Measurements from ENCODE around the gene SCPEP1.

SCPEP1 gene

GRCh38 chr17:57006040-57006439 lies 28.1 kb downstream of the SCPEP1 start:
- no peak for DNase-seq

DNA sequence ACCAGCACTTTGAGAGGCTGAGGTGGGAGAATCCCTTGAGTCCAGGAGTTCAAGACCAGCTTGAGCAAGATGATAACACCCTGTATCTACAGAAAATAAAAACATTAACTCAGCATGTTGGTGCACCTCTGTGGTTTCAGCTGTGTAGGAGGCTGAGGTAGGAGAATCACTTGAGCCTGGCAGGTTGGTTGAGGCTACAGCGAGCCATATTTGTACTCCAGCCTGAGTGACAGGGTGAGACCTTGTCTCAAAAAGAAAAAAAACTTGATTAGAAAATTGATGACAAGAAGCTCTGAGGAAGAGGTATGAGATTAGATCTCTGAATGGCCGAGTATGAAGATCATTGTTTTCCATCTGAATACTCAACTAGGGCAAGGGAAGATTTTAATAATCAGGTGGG lies 31.0 kb downstream of the SCPEP1 start:
- no peak for DNase-seq

DNA sequence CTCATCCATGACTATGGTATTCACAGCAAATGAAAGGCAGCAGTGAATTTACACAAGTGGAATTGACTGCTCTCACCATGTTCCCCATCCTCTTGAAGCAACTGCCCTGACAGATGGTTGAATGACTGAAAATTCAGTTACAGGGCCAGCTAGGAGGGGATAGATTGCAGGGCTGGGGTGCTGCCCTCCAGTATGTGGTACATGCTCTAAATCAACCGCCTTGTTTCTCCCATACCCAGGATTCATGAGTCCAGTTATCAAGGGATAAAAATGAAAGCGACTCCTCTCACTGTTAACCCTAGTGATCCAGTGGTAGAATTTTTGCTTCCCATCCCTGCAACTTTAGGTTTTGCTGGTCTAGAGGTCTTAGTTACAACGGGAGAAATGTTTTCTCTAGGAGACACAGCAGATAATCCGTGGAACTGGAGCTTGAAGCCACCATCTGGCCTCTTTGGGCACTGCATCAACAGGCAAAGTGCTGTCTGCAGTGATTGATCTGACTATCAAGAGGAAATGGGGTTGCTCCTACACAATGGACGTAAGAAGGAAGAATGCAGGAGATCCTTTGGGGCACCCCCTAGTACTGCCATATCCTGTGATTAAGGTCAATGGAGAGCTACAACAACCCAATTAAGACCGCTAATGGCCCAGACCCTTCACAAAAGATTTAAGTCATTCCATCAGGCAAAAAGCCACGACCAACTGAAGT lies 32.0 kb downstream of the SCPEP1 start:
- peak; percentile 3 for DNase-seq

GRCh38 chr17:57010487-57010886 lies 32.6 kb downstream of the SCPEP1 start:
- no peak for DNase-seq

DNA sequence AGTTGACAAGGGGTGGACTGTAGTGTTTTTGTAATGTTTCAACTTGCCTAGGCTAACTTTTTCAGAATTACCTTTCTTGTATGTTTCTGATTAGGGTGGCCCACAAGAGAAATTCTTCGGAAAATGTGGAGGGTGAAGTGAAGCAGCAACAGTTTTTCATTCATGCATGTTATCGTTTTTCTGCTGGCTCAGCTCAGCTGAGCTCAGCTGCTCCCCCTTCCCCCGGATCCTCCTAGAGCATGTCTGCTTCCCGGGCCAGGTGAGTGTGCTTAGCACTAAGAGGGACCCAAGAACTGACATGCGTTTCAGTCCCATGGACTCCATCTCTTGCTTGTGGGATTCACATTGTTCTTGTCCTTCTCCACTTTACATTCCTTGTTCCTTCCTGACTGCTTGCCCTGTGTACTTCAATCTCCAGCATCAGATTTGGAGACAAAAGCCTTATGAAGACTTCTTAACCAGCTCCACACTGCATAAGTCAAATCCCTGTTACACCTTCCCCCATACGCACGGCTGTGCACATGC lies 33.6 kb downstream of the SCPEP1 start:
- DNase-seq: no peak

DNA sequence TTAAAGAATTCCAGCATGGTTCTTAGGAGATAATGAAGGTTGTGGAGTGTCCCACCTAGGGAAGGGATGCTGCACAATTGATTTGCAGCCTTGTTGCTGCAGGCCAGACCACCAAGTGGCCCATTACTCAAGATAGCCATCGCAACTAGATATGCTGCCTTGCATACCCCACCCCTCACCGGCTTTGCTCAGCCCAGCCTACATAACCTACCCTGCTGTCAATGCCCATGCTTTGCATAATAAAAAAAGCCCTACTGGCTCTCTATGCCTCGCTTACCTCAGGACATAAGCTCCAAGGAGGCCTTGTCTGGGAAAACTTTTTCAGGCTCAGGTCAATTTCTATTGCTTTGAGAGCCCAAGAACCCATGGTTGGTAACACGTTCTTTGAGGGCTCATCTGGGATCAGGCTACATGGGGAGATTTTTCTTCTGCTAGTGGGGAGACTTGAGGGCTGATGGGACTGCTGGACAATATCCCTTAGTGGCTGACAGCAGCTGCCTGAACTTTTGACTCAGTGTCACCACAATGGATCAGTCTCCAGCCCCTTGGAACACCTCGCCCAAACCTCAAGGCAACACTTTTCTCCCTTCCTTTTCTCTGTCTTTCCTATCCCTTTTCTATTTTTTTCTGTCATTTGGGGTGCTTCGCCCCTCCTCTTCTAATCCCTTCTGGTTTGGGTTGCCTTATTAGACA lies 38.3 kb downstream of the SCPEP1 start:
- no peak for DNase-seq

GRCh38 chr17:57016764-57017116 lies 38.8 kb downstream of the SCPEP1 start:
- no peak for DNase-seq

DNA sequence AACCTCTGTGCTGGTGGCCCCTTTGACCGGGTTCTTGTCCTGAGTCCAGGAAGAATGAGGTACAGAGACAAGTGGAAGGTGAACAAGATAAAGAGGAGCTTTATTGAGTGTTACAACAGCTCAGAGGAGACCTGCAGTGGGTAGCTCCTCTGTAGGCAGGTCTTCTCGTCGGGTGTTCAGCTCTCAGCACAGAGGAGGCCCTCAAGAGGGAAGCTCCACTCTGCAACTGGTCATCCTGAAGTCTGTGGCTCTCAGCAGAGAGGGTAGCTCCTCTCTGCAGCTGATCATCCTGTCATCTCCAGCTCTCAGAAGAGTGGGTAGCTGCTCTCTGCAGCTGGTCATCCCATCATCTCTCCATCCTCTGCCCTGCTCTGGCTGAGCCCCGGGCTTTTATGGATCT lies 39.7 kb downstream of the SCPEP1 start:
- DNase-seq: no peak

DNA sequence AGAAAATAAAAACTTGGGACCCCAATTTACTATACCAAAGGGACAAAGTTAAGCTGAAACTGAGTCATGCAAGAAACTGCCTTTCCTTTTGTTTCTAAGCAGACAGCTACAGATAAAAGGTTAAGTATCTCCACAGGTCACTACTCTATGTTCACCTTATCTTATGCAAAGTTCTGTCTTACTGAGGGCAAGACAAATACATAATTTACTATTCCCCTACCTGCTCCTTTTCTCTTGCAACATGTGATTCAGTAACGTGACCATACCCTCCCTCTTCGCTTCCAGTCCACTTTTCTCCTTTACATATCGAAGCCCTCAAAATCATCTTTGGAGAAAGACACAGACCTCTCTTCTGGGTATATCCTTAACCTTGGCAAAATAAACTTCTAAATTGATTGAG lies 42.3 kb downstream of the SCPEP1 start:
- DNase-seq: no peak

DNA sequence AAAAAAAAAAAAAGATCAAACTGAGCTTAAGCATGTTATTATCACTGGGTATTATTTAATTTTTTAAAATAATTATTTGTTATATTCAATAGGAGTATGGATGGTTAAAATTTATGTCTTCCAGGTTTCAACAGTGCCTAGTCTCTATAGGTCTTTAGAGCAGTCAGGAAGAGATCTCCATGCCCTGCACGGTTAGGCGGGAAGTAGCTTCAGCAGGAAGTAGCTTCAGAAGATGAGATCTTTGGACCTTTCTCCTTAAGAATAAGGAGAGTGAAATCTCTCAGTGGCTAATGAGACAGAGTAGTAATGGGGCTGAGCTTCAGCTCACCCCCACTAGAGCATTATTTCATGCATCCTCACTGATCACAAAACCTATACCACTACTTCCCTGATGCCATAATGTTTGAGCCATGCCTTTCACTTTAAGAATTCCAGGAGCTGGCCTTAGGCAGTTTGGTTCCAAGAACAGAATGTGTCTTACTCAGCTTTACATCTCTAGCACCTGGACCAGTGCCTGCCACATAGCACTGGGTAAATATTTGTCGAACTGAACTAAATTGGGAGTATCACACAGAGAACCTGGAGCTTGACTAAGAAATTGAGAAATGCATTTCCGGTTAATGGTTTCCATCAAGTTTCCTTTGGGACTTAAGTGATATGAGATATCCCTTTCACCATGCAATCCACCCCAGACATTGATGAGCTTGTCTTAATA lies 43.5 kb downstream of the SCPEP1 start:
- DNase-seq: peak; percentile 36

- DNase-seq: no peak
Observed at GRCh38 chr17:57025876-57026275, 47.9 kb downstream of the SCPEP1 start.

DNA sequence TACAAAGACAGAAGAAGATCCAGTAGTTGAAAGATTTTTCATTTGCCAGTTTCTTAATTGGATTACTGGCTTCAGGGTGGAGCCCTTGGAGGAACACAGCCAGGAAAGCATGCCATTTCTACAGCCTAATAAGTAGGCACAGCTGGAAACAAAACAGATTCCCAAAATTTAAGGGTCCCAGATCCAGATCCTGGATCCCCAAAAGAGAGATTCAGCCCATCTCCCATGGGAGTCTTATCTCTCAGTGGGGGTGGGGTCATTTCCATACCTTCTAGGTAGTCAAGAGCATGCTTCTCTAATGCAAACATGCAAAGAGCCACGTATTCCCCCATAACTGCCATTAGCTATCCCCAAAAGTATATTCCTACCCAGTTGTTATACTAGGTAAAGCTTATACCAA lies 49.9 kb downstream of the SCPEP1 start:
- no peak for DNase-seq

DNA sequence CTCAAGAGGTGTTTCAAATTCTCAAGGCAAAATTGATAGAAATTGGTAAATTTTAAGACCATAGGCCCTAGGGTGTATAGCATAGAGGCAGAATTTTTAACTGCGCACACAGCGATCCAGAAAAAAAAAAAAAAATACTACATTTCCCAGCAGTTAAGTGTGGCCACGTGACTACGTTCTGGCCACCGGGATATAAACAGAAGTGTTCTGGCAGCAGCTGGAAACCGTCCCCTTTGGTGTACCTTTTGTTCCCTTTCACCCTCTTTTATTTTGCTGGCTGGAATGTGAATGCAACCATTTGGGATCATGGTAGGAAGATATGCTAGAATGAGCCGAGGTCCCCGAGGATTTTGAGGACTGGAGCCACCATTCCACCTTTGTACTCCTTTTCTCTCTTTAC lies 54.4 kb downstream of the SCPEP1 start:
- DNase-seq: peak; percentile 67

- DNase-seq: peak; percentile 83
Observed at GRCh38 chr17:57033296-57033695, 55.4 kb downstream of the SCPEP1 start.

GRCh38 chr17:57034807-57035754 lies 57.1 kb downstream of the SCPEP1 start:
- no peak for DNase-seq

DNA sequence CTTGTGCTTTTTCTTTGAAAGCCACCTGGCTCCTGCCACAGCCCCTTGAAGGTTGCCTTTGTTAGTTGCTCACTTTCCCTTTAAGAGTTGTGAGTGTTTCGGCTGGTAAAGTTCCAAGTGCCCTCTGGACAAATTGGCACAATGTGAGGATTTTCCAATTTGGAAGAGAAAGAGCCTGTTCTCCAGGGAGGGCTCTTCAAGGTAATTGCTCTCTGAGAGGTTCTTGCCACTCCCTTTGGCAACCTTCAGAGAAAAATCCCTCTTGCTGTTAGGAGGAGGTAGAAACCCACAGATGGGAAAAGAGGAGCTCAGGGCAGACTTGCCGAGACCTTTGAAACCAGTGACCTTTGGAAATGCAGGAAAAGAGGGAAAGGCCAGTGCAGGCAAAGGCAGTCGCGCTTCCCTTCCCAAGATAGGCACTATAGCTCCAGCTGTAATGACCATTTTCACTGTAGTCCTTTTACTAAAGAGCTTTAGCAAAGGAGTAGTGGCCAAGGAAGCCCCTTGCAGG lies 58.1 kb downstream of the SCPEP1 start:
- DNase-seq: peak; percentile 84

DNA sequence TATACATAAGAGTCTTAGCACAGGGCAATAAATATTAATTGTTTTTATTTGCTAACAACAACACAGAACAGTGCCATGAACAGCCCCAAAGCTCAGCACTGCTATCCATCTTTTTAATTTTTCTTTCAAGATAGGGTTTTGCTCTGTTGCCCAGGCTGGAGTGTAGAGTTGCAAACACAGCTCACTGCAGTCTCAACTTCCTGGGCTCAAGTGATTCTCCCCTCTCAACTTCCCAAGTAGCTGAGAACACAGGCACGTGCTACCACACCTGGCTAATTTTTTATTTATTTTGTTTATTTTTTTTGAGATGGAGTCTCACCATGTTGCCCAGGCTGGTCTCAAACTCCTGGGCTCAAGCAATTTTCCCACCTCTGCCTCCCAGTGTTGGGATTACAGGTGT lies 59.5 kb downstream of the SCPEP1 start:
- DNase-seq: no peak

- DNase-seq: no peak
Observed at GRCh38 chr17:57038486-57038885, 60.6 kb downstream of the SCPEP1 start.

- DNase-seq: no peak
Observed at GRCh38 chr17:57040571-57040970, 62.6 kb downstream of the SCPEP1 start.

GRCh38 chr17:57043276-57043675 lies 65.3 kb downstream of the SCPEP1 start:
- no peak for DNase-seq

DNA sequence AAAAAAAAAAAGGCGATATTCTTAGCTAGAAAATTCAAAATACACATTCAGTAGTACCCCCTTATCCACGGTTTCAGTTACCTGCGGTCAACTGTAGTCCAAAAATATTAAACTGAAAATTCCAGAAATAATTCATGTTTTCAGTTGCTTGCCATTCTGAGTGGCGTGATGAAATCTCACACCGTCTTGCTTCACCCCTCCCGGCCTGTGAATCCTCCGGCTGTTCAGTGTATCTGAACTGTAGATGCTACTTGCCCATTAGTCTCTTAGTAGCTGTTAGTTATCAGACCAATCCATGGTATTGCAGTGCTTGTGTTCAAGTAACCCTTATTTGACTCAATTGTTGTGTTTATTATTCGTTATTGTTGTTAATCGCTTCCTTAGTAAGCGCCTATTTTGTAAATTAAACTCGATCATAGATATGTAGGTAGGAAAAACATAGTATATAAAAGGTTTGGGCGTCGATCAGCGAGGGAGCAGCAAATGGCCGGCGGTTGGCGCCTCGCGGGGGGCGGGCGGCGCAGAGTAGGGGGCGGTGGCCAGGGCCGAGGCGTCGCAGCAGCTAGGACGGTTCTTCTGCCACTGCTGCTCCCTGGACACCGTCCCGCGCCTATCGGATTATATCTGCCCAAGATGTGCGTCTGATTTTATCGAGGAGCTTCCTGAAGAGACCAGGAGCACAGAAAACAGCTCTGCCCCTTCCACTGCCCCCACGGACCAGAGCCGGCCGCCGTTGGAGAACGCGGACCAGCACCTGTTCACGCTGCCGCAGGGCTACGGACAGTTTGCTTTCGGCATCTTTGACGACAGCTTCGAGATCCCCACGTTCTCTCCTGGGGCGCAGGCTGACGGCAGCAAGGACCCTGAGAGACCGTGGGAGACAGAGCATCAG lies 67.3 kb downstream of the SCPEP1 start:
- DNase-seq: no peak
